ENCODE data around the gene FBXO22. TPM values are rescaled to one million over a fixed set of nuclear protein-coding genes. Genes with fewer than 3 reads are reported as not detected.
"Not testable (repeated sequence)": the region's sequence is repeated elsewhere in the genome, so short reads cannot be mapped to it uniquely, and the experiment has no call there.

FBXO22 gene
- total and polyA plus RNA-seq, 12 donors, result 3.8 to 23.4 (median 18.4) TPM

GRCh38 chr15:75966073-75966472 is 62.4 kb downstream of the FBXO22 start:
- WGBS, 2 donors, result 71 to 75% methylated on average over 2 of the region's 2 CpGs

GRCh38 chr15:75976766-75977165 is 73.1 kb downstream of the FBXO22 start:
- not testable (repeated sequence) for H3K4me3 ChIP-seq, H3K4me1 ChIP-seq, H3K36me3 ChIP-seq, H3K27ac ChIP-seq, H3K9me3 ChIP-seq, ATAC-seq, DNase-seq
- 87 to 89% methylated on average over 3 of the region's 3 CpGs for WGBS, 2 donors
- peaks cover 0 to 33% (median 6%) of the 10 kb centered on the region in 7 donors for H3K27me3 ChIP-seq
- intact Hi-C loops (cut with DNase I), result loop anchor here in 1 of 10 donors (10.0 kb wide), 1 partner anchor 58 kb away; no protein-coding TSS in a partner anchor

More at GRCh38 chr15:75966073-75966472, 62.4 kb downstream of the FBXO22 start:
- Histone ChIP-seq H3K36me3 (no peaks in the 10 kb centered on the region), H3K27ac (no peak overlapping the region), H3K27me3 (peaks cover 0 to 4% (median 0%) of the 10 kb centered on the region in 7 donors), H3K4me3 (no peak overlapping the region), H3K4me1 (no peaks in the 10 kb centered on the region), H3K9me3 (peaks cover 0 to 11% (median 0%) of the 10 kb centered on the region in 11 donors)
- ATAC-seq (no peak), DNase-seq (no peak)
- TF ChIP-seq CTCF (IDR thresholded peaks at IDR 0.05), result no peak
- intact Hi-C loops (cut with DNase I), result no loop called here

- no peak for TF ChIP-seq CTCF (IDR thresholded peaks at IDR 0.05)
- Histone ChIP-seq H3K27me3 (peaks cover 0 to 33% (median 6%) of the 10 kb centered on the region in 7 donors), H3K4me1 (no peaks in the 10 kb centered on the region), H3K9me3 (no peaks in the 10 kb centered on the region), H3K4me3 (no peak overlapping the region), H3K27ac (no peak overlapping the region), H3K36me3 (no peaks in the 10 kb centered on the region)
- intact Hi-C loops (cut with DNase I), result no loop called here
- DNase-seq (no peak), ATAC-seq (no peak)
- 60 to 65% methylated on average over 2 of the region's 2 CpGs for WGBS, 2 donors
These were observed 77.6 kb downstream of the FBXO22 start for GRCh38 chr15:75981149-75981815.

GRCh38 chr15:75982468-75982867 is 78.8 kb downstream of the FBXO22 start:
- Histone ChIP-seq H3K9me3 (no peaks in the 10 kb centered on the region), H3K4me3 (no peak overlapping the region), H3K36me3 (no peaks in the 10 kb centered on the region), H3K4me1 (no peaks in the 10 kb centered on the region), H3K27ac (no peak overlapping the region), H3K27me3 (peaks cover 0 to 26% (median 3%) of the 10 kb centered on the region in 7 donors)
- intact Hi-C loops (cut with DNase I), result no loop called here
- DNase-seq, result no peak
- no peak for ATAC-seq
- TF ChIP-seq CTCF (IDR thresholded peaks at IDR 0.05), result no peak
- WGBS, 2 donors, result 79 to 84% methylated on average over 2 of the region's 2 CpGs

- H3K27ac ChIP-seq; H3K4me1 ChIP-seq; H3K36me3 ChIP-seq; intact Hi-C loops (cut with DNase I); H3K27me3 ChIP-seq; H3K4me3 ChIP-seq; H3K9me3 ChIP-seq; ATAC-seq; DNase-seq: not testable (repeated sequence)
- WGBS, 2 donors, result 95 to 96% methylated on average over 3 of the region's 3 CpGs
These were observed 81.0 kb downstream of the FBXO22 start for GRCh38 chr15:75984706-75985105.
